K562 (cell line): ENCODE measurements around the gene PRSS38. TPM values are rescaled to one million over a fixed set of nuclear protein-coding genes. Genes with fewer than 3 reads are reported as not detected.

Source experiments
- ATAC-seq: fragments of 200-7000 bp; cut with Tn5 transposase; 3 replicates; pipeline ENCODE4 v1.9.1; 2020; ENCODE audit warnings: moderate library complexity
- BruUV-seq: library from RNA; stranded (reverse); fragments of 400-500 nt; replicated peaks from 2 replicates; lab custom pipeline; 2021; lab: Mats Ljungman, UMichigan
- CTCF ChIA-PET: fragments of 300-600 bp; formaldehyde crosslinking; extraction: SDS; loops from one replicate; lab custom pipeline; 2021; ENCODE audit warnings: low intra/inter-chr PET ratio; lab: Yijun Ruan, JAX
- POLR2A ChIA-PET: fragments of 300-600, 350-650 bp; sonication (Branson Sonifier 250); formaldehyde crosslinking; extraction: SDS; loops from one replicate; lab custom pipeline; 2021; ENCODE audit warnings: antibody characterized with exemption, inconsistent platforms; lab: Yijun Ruan, JAX
- DNase-seq, 4 experiments: peaks; one replicate each; pipeline versions ENCODE4 v3.0.0 to v3.0.0-alpha.2; 2011 to 2018; ENCODE audit warnings: low spot score in 3 of 4, mixed read lengths in 3 of 4; ENCODE audit errors: extremely low read depth in 1 of 4
- FAIRE-seq: peaks from 2 replicates; lab custom pipeline; 2011; peaks lifted over from hg19 to GRCh38; lab: Jason Lieb, UNC
- H2AFZ ChIP-seq: 2 replicates; pipeline ENCODE4 v1.6.0; 2011; ENCODE audit warnings: low read depth, low read length, control low read depth, inconsistent platforms
- H3K27ac ChIP-seq: fragments of 200-600 bp; 3 replicates; pipeline ENCODE4 v1.8.0; 2011; ENCODE audit warnings: low read depth, mild to moderate bottlenecking, control low read depth, inconsistent platforms, low read length, moderate library complexity, mixed read lengths; ENCODE audit errors: extremely low read depth
- H3K27me3 ChIP-seq, 2 experiments: fragments of 300-600 bp in 1 of 2; 2 replicates in 1 of 2; 3 replicates in 1 of 2; pipeline versions ENCODE4 v1.6.0 to v1.8.0; 2011; ENCODE audit warnings: inconsistent platforms in 2 of 2, low read length in 2 of 2, mild to moderate bottlenecking in 1 of 2, mixed read lengths in 1 of 2, moderate library complexity in 1 of 2; ENCODE audit not compliant: control insufficient read depth in 2 of 2, insufficient read depth in 2 of 2
- H3K36me3 ChIP-seq: fragments of 300-600 bp; 3 replicates; pipeline ENCODE4 v1.8.0; 2011; ENCODE audit warnings: mild to moderate bottlenecking, low read length, inconsistent platforms; ENCODE audit not compliant: control insufficient read depth, insufficient read depth
- H3K4me1 ChIP-seq, 2 experiments: fragments of 200-600 bp in 1 of 2; replicated peaks in 1 of 2; 2 replicates in 1 of 2; 3 replicates in 1 of 2; pipeline versions ENCODE4 v1.5.1 to v1.8.0; 2011; ENCODE audit warnings: inconsistent platforms in 2 of 2, low read length in 2 of 2, mild to moderate bottlenecking in 1 of 2, mixed read lengths in 1 of 2, moderate library complexity in 1 of 2; ENCODE audit not compliant: control insufficient read depth in 2 of 2, insufficient read depth in 2 of 2
- H3K4me2 ChIP-seq: 2 replicates; pipeline ENCODE4 v1.6.1; 2011; ENCODE audit warnings: low read length, control low read depth, inconsistent platforms, mixed read lengths; ENCODE audit not compliant: insufficient read depth
- H3K4me3 ChIP-seq: fragments of 200-600 bp; sonication (generic), shearing (Covaris generic); 2 replicates; pipeline ENCODE4 v1.5.1; 2016; ENCODE audit warnings: control low read depth, inconsistent platforms
- H3K79me2 ChIP-seq: fragments of 200-600 bp; 3 replicates; pipeline ENCODE4 v1.8.0; 2011; ENCODE audit warnings: low read length, inconsistent platforms; ENCODE audit not compliant: control insufficient read depth, insufficient read depth
- H3K9ac ChIP-seq, 2 experiments: 2 replicates each; pipeline versions ENCODE4 v1.6.0 to v1.6.1; 2011; ENCODE audit warnings: low read depth in 2 of 2, low read length in 2 of 2, control low read depth in 1 of 2, inconsistent platforms in 1 of 2, mild to moderate bottlenecking in 1 of 2, mixed read lengths in 1 of 2; ENCODE audit not compliant: insufficient read depth in 1 of 2
- H3K9me1 ChIP-seq: one replicate; pipeline ENCODE4 v1.6.0; 2011; ENCODE audit warnings: inconsistent platforms, mild to moderate bottlenecking, low read length, moderate library complexity; ENCODE audit not compliant: control insufficient read depth, insufficient read depth
- H3K9me3 ChIP-seq: replicated peaks from 2 replicates; pipeline ENCODE4 v1.5.1; 2011; ENCODE audit warnings: low read depth, low read length, inconsistent platforms; ENCODE audit not compliant: control insufficient read depth, insufficient read depth
- H4K20me1 ChIP-seq: replicated peaks from 2 replicates; pipeline ENCODE4 v1.6.1; 2011; ENCODE audit warnings: low read length, inconsistent platforms, mixed read lengths; ENCODE audit not compliant: control insufficient read depth, insufficient read depth
- CBFB ChIP-seq: sonication (generic); formaldehyde crosslinking; IDR thresholded peaks from 2 replicates; pipeline ENCODE4 v1.4.0; 2020; ENCODE audit warnings: mild to moderate bottlenecking, missing genetic modification reagents
- EGR1 ChIP-seq: fragments of 450-650 bp; conservative IDR thresholded peaks from 2 replicates; pipeline ENCODE4 v1.6.1; 2017; ENCODE audit warnings: mild to moderate bottlenecking
- GATAD2B ChIP-seq: fragments of 450-650 bp; IDR thresholded peaks from 2 replicates; pipeline ENCODE4 v1.6.1; 2017; ENCODE audit warnings: mild to moderate bottlenecking, borderline replicate concordance
- HLTF ChIP-seq: fragments of 450-650 bp; IDR thresholded peaks from 2 replicates; pipeline ENCODE4 v1.6.1; 2016
- HMGN3 ChIP-seq: IDR thresholded peaks from 2 replicates; pipeline ENCODE4 v1.6.1; 2011; ENCODE audit warnings: borderline replicate concordance, low read depth, mild to moderate bottlenecking, mixed read lengths, low read length; ENCODE audit not compliant: insufficient read length; ENCODE audit errors: extremely low read depth
- LCOR ChIP-seq: sonication (generic); formaldehyde crosslinking; IDR thresholded peaks from 2 replicates; pipeline ENCODE4 v1.8.0; 2022; ENCODE audit warnings: mild to moderate bottlenecking, missing genetic modification reagents
- MIER1 ChIP-seq: fragments of 450-650 bp; IDR thresholded peaks from 2 replicates; pipeline ENCODE4 v1.6.1; 2016; ENCODE audit warnings: antibody characterized with exemption, mild to moderate bottlenecking, low read depth
- MXI1 ChIP-seq: IDR thresholded peaks from 2 replicates; pipeline ENCODE4 v1.6.1; 2011; ENCODE audit warnings: low read depth, mild to moderate bottlenecking, improper control_type of control experiment, low read length
- NRF1 ChIP-seq, 2 experiments: fragments of 450-650 bp; IDR thresholded peaks in 1 of 2; conservative IDR thresholded peaks in 1 of 2; 2 replicates each; pipeline ENCODE4 v1.6.1; 2014; ENCODE audit warnings: mild to moderate bottlenecking in 2 of 2
- RBFOX2 ChIP-seq: fragments of 200-400 bp; formaldehyde crosslinking; IDR thresholded peaks from 2 replicates; pipeline ENCODE4 v1.6.1; 2017; ENCODE audit warnings: low read depth, mild to moderate bottlenecking, low read length, moderate library complexity
- TCF7L2 ChIP-seq: fragments of 150-350 bp; IDR thresholded peaks from 2 replicates; pipeline ENCODE4 v1.6.1; 2016; ENCODE audit warnings: low read depth, mild to moderate bottlenecking, low read length, moderate library complexity
- ZMIZ1 ChIP-seq, 2 experiments: fragments of 150-350 bp in 1 of 2; IDR thresholded peaks; 2 replicates each; pipeline ENCODE4 v1.6.1; 2012 to 2016; ENCODE audit warnings: low read depth in 2 of 2, low read length in 2 of 2, mild to moderate bottlenecking in 1 of 2, moderate library complexity in 1 of 2
- ZNF431 ChIP-seq: sonication (generic); formaldehyde crosslinking; IDR thresholded peaks from 2 replicates; pipeline ENCODE4 v1.8.0; 2022; ENCODE audit warnings: mild to moderate bottlenecking, missing genetic modification reagents
- ZNF668 ChIP-seq: fragments of 250-450 bp; sonication (Bioruptor Pico); IDR thresholded peaks from 2 replicates; pipeline ENCODE4 v1.8.0; 2022; ENCODE audit warnings: mild to moderate bottlenecking, inconsistent platforms
- whole genome bisulfite sequencing: fragments of 100-300 bp; shearing (Covaris generic); methylation state at CpG from one replicate; pipeline ENCODE4 v1.1.6; 2016; ENCODE audit warnings: low coverage, mixed read lengths; ENCODE audit not compliant: insufficient coverage; ENCODE audit errors: missing lambda C conversion rate; 5-methylcytosine and 5-hydroxymethylcytosine counted together
- in situ Hi-C: fragments of 300-500 bp; cut with MboI; formaldehyde crosslinking; loops from 4 replicates; pipeline ENCODE4 v1.15.0; 2018; ENCODE audit warnings: inconsistent platforms, mixed read lengths
- intact Hi-C: fragments of 100-400 bp; cut with micrococcal nuclease; formaldehyde crosslinking; loops from 2 replicates; pipeline ENCODE4 v1.14.2; 2022
- polyA plus RNA-seq, 8 experiments: library from polyadenylated mRNA; depleted of rRNA in 4 of 8; stranded (reverse) in 5 of 8; unstranded in 3 of 8; fragments of >200 nt; fragmentation: Nextera tagmentation in 2 of 8; fragmentation: Illumina TruSeq in 1 of 8; extraction: Ambion mirVana in 2 of 8; extraction: Trizol in 1 of 8; gene quantifications; 2 replicates each; pipeline versions ENCODE4 v1.2.1 to v1.2.3, GENCODE V29; 2011 to 2014; ENCODE audit warnings: inconsistent platforms in 1 of 8, missing spikeins in 1 of 8
- total RNA-seq, 7 experiments: library from RNA; depleted of rRNA in 6 of 7; stranded (reverse); fragments of >200 nt in 6 of 7; fragmentation: Illumina TruSeq in 2 of 7; extraction: Trizol in 2 of 7; gene quantifications; 2 replicates each; pipeline versions ENCODE4 v1.2.1 to v1.2.3, GENCODE V29; 2011 to 2021; ENCODE audit warnings: low replicate concordance in 1 of 7
- TF ChIP-seq, protein P1 (sequence below): IDR thresholded peaks from 2 replicates; pipeline ENCODE4 v1.6.1; 2012; ENCODE audit warnings: low read depth, low read length, improper control_type of control experiment, borderline replicate concordance

The PRSS38 gene
- total and polyA plus RNA-seq, 9 of the 15 experiments (the other 6 are each of a cell fraction or from before 2014, with no cell fraction given): 0.09 to 0.14 TPM; not detected in 7

DNA sequence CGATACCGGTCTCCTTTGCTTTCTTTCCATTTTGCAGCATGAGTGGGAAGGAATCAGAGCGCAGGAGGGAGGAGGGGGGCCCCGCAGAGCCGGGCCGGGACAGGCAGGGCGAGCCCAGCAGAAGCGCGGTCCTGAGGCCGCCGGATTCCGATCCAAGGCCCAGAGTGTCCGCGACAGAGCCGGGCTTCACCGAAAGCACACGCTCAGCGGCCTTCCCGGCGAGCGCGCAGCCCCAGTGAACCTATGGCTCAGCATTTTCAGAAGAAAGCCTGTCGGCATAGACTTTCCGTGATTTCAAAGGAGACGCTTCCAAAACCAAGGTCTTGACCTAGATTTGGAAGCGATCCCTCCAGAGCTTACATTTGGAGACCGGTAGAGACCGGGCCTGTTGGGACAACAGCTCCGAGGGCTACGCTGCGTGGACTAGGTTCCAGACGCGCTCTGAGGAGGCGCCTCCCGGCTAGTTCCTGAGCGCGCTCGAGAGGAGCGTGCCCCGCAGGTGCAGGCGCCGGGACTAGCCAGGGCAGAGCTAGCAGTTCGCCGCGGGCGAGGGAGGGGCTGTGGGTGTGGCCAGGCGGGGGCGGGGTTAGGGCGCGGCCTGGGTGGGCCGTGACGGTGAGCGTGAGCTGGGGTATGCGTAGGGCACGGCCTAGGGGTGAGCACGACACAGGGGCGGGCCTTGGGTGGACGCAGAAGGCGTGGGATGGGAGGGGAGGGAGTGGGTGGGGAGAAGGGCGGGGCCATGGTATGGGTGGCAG lies 27.8 kb upstream of the PRSS38 start:
- BruUV-seq: no TSS peak
- FAIRE-seq (peak; percentile 89), ATAC-seq (peak; percentile 95), DNase-seq (peak; percentile 95 to 99 (median 98))
- H3K4me2 ChIP-seq: peak overlapping the region; percentile 86
- ChIA-PET CTCF (no interaction called here), POLR2A (interaction anchor here (0.5 to 1.2 kb wide), 5 partner anchors 8 to 618 kb away, joined by 3 to 5 read pairs (median 3); no protein-coding TSS in a partner anchor)
- peaks cover 2 to 13% of the 10 kb centered on the region in 2 experiments; a peak in 3 of 5 replicates for H3K27me3 ChIP-seq
- peaks cover 5 to 36% of the 10 kb centered on the region in 2 experiments; a peak in 3 of 5 replicates for H3K4me1 ChIP-seq
- H3K9me1 ChIP-seq: no peaks in the 10 kb centered on the region
- in situ Hi-C loops: no loop called here
- no peaks in the 10 kb centered on the region for H3K36me3 ChIP-seq
- H3K27ac ChIP-seq: no peak overlapping the region
- H3K4me3 ChIP-seq: peak overlapping the region; percentile 43
- intact Hi-C loops: no loop called here
- no peaks in the 10 kb centered on the region for H3K9me3 ChIP-seq
- peak overlapping the region in 1 of 2 experiments; percentile 90; a peak in 2 of 4 replicates for H3K9ac ChIP-seq
- no peaks in the 10 kb centered on the region for H3K79me2 ChIP-seq
- WGBS: 20% methylated on average over 48 of the region's 60 CpGs
- H4K20me1 ChIP-seq: peaks cover 4% of the 10 kb centered on the region; the same call in 1 of the 2 replicates
- peak overlapping the region; percentile 91 for H2AFZ ChIP-seq
- TF ChIP-seq CBFB (CRISPR knock-in tag) (no peak), HLTF (no peak), ZNF668 (CRISPR knock-in tag) (no peak), TCF7L2 (no peak), LCOR (0 out of 2 replicates have a peak, but pooled peaks have one; percentile 27), EGR1 (peak; percentile 80), RBFOX2 (0 out of 2 replicates have a peak, but pooled peaks have one; percentile 19), MXI1 (no peak), GATAD2B (no peak), ZMIZ1 (IDR thresholded peaks at IDR 0.05; ENCODE audit: low read depth in 2 of 2, low read length in 2 of 2) (no peak), ZNF431 (CRISPR knock-in tag) (no peak), HMGN3 (no peak), NRF1 (conservative IDR thresholded peaks at IDR 0.05 in 1 of 2, IDR thresholded peaks at IDR 0.05 in 1 of 2) (peak; percentile 70 to 74), MIER1 (no peak)
- TF ChIP-seq, protein P1, sequence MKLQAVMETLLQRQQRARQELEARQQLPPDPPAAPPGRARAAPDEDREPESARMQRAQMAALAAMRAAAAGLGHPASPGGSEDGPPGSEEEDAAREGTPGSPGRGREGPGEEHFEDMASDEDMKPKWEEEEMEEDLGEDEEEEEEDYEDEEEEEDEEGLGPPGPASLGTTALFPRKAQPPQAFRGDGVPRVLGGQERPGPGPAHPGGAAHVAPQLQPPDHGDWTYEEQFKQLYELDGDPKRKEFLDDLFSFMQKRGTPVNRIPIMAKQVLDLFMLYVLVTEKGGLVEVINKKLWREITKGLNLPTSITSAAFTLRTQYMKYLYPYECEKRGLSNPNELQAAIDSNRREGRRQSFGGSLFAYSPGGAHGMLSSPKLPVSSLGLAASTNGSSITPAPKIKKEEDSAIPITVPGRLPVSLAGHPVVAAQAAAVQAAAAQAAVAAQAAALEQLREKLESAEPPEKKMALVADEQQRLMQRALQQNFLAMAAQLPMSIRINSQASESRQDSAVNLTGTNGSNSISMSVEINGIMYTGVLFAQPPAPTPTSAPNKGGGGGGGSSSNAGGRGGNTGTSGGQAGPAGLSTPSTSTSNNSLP: no peak
